ENCODE measurements around the gene SLC29A3. TPM values are rescaled to one million over a fixed set of nuclear protein-coding genes. Genes with fewer than 3 reads are reported as not detected.
A peak's percentile ranks its signal among the peaks of the same experiment; 100 is the strongest.
"Not testable (repeated sequence)": the region's sequence is repeated elsewhere in the genome, so short reads cannot be mapped to it uniquely, and the experiment has no call there.

Gene SLC29A3
- polyA plus RNA-seq: 9.0 TPM

DNA sequence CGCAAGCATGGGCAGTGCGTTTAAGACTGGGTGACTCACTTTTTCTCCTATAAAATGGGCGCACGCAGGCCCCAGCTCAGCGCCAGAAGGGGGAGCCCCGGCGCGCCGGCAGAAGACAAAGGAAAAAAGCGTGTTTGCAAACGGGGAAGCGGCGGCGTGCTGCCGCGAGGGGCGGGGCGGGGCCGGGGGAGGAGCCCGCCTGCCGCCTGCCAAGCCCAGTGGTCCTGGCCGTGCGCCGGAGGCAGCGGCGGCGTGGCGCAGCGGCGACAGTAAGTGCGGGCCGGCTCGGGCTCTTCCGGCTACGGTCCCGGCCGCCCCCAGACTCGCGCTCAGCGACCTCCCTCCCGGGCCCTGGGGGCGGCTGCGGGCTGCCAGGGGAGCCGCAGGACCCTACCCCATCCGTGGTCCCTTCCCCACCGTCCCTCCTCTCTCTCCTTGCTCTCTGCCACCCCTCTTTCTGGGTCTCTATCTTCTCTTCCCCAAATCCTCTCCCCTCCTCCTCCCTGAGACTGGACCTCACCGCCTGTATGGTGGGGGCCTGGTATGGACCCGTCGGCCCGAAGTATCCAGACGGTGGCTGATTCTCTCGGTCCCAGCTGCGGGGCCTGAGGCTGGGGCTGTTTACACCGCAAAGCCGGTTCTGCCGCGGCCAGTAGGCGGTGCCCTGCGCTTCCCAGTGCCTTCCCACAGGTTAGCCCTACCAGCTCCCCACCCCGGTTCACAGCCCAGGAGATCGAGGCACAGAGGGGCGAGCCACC is at the start of gene SLC29A3:
SLC29A3 (plus strand) TSS at position 218 of the 758 bp plus-strand sequence; CDS start at position 269, 51 bp downstream.
- H3K27me3 Mint-ChIP-seq: no peaks in the 10 kb centered on the region
- peak within 1 kb of the TSS; percentile 23 to 93 (median 64) for H3K27ac Mint-ChIP-seq
- H3K4me1 Mint-ChIP-seq: peaks cover 12 to 17% (median 15%) of the 10 kb centered on the region in 3 donors
- peak within 1 kb of the TSS; percentile 93 to 98 (median 94) for H3K4me3 Mint-ChIP-seq
- H3K36me3 Mint-ChIP-seq: peaks cover 8% of the 10 kb centered on the region
- H3K9me3 Mint-ChIP-seq: no peaks in the 10 kb centered on the region

DNA sequence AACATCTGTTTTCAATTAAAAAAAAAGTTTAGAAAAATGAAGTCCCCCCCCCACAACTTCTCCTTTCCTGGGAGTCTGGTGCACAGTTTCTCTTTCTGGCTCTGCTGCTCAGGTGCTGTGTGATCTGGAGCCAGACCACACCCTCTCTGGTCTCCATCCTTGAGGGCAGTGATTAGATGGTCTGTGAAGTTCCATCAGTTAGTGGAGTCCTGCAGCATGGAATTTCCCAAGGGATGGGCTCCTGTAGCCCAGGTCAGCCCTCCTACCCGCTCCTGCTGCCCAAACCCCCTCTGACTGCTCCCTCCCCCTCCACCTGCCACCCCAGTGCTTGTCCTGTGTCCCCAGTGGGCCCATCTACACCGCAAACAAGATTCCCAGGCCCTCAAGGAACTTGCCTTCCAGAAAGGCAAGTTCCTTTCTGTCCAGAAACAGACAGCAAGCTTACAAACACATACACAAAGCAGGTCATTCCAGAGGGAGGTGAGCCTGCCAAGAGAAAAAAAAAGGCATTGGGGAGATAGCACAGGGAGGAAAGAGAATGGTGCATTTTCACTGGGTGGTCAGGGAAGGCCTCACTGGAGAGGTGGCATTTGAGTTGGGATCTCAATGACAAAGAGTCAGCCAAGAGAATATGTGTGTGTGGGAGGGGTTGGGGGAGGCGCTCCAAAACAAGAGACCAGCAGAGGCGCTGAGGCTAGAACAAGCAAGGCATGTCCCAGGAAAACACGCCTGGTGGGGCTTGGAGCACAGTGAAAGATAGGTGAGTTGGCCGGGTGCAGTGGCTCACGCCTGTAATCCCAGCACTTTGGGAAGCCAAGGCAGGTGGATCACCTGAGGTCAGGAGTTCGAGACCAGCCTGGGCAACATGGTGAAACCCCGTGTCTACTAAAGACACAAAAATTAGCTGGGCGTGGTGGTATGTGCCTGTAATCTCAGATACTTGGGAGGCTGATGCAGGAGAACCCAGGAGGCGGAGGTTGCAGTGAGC is 49.5 kb upstream of the SLC29A3 start:
- Mint-ChIP-seq H3K4me3 (no peak overlapping the region), H3K27me3 (no peaks in the 10 kb centered on the region), H3K27ac (no peak overlapping the region), H3K36me3 (no peaks in the 10 kb centered on the region), H3K9me3 (no peaks in the 10 kb centered on the region), H3K4me1 (no peaks in the 10 kb centered on the region)

- Mint-ChIP-seq H3K9me3 (no peaks in the 10 kb centered on the region), H3K36me3 (no peaks in the 10 kb centered on the region), H3K4me3 (no peak overlapping the region), H3K4me1 (peaks cover 0 to 2% (median 0%) of the 10 kb centered on the region in 3 donors), H3K27ac (no peak overlapping the region), H3K27me3 (no peaks in the 10 kb centered on the region)
Measured at GRCh38 chr10:71270301-71271220, 48.5 kb upstream of the SLC29A3 start.

DNA sequence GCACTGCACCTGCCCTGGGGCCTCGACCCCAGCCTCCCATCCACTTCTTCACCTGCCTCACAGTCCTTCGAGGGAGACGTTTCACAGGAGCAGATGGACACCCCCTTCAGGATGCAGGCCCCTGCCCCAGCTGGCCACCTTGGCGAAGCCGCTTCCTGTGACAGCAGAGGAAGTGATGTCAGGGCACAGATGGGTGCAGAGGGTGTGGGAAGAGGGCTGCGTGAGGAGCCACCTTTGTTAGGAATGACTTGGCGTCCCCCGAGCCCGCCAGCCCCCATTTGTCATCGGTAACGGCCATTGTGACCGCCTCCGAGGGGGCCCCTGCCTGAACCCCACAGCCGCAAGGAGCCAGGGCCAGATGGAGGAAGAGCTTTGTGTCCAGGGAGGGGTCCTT is 47.4 kb upstream of the SLC29A3 start:
- Mint-ChIP-seq H3K27me3 (no peaks in the 10 kb centered on the region), H3K36me3 (no peaks in the 10 kb centered on the region), H3K4me1 (peaks cover 0 to 2% (median 0%) of the 10 kb centered on the region in 3 donors), H3K27ac (no peak overlapping the region), H3K4me3 (no peak overlapping the region), H3K9me3 (no peaks in the 10 kb centered on the region)

DNA sequence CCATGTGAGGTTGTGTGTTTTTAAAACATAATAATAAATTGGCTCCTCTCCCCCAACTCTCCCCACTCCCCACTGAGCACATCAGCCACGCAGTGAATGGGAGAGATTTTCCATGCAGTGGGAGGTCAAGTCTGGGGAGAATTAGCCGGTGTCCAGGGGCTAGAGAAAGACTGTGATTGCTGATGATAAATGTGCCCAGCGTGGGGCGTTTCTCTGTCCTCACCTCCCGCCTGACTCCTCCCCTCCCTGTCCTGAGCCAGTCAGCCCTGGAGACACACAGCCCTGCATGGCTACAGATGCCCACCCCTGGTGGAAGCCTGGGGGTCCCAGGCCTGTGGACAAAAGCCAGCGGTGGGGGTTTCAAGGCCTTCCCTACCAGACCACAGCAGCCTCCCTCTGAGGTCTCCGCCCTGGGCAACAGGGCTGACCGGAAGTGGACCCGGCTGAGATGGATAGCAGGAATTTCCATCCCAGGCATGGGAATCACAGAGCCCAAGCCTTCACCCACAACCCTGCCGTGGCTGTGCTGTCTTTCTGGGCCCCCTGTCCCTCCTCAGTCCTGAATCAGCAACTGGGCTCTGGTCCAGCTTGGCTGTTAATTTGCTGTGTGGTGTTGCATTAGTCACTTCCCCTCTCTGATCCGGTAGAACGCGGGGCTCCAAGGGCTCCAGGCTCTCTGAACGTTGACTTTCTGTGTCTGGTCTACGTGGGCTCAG is 46.8 kb upstream of the SLC29A3 start:
- no peak overlapping the region for H3K27ac Mint-ChIP-seq

DNA sequence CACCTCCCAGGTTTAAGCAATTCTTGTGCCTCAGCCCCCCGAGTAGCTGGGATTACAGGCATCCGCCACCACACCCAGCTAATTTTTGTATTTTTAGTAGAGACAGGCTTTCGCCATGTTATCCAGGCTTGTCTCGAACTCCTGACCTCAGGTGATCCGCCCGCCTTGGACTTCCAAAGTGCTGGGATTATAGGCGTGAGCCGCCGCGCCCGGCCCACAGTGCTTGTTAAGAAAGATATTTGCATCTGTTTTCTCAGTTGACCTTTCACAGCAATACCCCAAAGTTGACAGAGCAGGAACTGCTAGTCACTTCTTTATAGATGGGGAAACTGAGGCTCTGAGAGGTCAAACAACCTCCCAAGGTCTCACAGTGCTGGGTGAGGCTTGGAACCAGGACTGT is 46.1 kb upstream of the SLC29A3 start:
- H3K36me3 Mint-ChIP-seq, H3K9me3 Mint-ChIP-seq, H3K27me3 Mint-ChIP-seq, H3K27ac Mint-ChIP-seq, H3K4me3 Mint-ChIP-seq, H3K4me1 Mint-ChIP-seq: not testable (repeated sequence)

More for the DNA sequence above, 46.8 kb upstream of the SLC29A3 start:
- Mint-ChIP-seq H3K9me3 (no peaks in the 10 kb centered on the region), H3K4me1 (peaks cover 0 to 2% (median 0%) of the 10 kb centered on the region in 3 donors), H3K27me3 (no peaks in the 10 kb centered on the region), H3K4me3 (no peak overlapping the region), H3K36me3 (no peaks in the 10 kb centered on the region)

GRCh38 chr10:71273506-71273905 is 45.6 kb upstream of the SLC29A3 start:
- Mint-ChIP-seq H3K4me1 (peaks cover 0 to 2% (median 0%) of the 10 kb centered on the region in 3 donors), H3K27ac (no peak overlapping the region), H3K36me3 (no peaks in the 10 kb centered on the region), H3K4me3 (no peak overlapping the region), H3K27me3 (no peaks in the 10 kb centered on the region), H3K9me3 (no peaks in the 10 kb centered on the region)

- H3K4me1 Mint-ChIP-seq: peaks cover 0 to 2% (median 0%) of the 10 kb centered on the region in 3 donors
- no peaks in the 10 kb centered on the region for H3K36me3 Mint-ChIP-seq
- H3K4me3 Mint-ChIP-seq: no peak overlapping the region
- H3K27ac Mint-ChIP-seq: no peak overlapping the region
- no peaks in the 10 kb centered on the region for H3K9me3 Mint-ChIP-seq
- no peaks in the 10 kb centered on the region for H3K27me3 Mint-ChIP-seq
Measured at GRCh38 chr10:71274901-71275796, 43.9 kb upstream of the SLC29A3 start.

DNA sequence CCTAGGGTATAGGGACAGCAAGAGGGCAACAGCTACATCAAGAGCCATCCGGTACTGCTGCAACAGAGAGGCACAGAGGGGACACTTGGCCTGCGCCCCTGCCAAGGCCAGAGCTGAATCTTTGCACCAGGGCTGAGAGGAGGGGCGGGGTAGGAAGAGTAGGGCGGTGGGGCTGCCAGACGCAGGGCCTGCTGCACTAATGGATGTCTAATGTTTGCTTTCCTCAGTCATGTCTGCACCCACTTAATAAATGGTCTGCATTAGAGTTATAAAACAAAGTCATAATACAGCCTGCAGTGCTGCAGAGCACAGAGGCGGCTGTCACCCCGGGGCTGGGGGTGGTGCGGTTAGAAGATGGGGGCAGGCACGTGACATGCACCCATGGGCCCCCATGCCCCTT is 42.2 kb upstream of the SLC29A3 start:
- Mint-ChIP-seq H3K27ac (no peak overlapping the region), H3K27me3 (no peaks in the 10 kb centered on the region)

DNA sequence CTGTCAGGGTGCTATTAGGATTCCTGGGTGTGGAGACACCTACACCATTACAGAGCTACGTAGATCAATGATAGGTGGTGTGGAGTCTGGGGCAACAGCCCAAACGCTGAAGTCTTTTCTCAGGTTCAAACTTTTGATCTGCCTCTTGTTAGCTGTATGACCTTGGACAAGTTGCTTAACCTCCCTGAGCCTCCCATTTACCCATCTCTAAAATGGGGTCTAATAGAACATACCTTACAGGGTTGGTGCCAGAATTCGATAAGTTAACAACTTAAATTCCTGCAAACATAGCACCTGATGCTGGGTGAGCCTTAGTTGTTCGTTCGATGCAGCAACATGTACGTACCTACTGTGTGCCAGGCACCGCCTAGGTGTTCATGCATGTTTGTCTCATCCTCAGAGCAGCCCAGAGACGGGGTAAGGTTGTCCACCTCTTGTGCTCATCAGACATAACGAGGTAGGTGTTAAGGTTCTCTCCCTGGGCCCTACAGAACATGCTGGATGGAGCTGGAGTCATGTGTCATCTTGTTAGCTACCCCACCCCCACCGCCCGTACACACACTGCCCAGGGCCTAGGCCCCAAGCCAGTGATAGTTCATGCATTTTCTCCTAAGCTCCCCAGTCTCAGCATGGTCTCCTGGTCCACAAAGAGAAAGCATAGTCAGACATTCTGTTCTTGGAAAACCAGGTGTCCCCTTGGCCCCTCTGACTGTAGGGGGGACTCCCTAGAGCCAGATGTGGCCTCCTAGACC is 41.0 kb upstream of the SLC29A3 start:
- Mint-ChIP-seq H3K4me1 (peaks cover 0 to 2% (median 0%) of the 10 kb centered on the region in 3 donors), H3K27ac (no peak overlapping the region), H3K4me3 (no peak overlapping the region), H3K9me3 (no peaks in the 10 kb centered on the region), H3K27me3 (no peaks in the 10 kb centered on the region), H3K36me3 (no peaks in the 10 kb centered on the region)

More for the DNA sequence above, 42.2 kb upstream of the SLC29A3 start:
- Mint-ChIP-seq H3K36me3 (no peaks in the 10 kb centered on the region), H3K4me3 (no peak overlapping the region), H3K9me3 (no peaks in the 10 kb centered on the region), H3K4me1 (peaks cover 0 to 2% (median 0%) of the 10 kb centered on the region in 3 donors)

DNA sequence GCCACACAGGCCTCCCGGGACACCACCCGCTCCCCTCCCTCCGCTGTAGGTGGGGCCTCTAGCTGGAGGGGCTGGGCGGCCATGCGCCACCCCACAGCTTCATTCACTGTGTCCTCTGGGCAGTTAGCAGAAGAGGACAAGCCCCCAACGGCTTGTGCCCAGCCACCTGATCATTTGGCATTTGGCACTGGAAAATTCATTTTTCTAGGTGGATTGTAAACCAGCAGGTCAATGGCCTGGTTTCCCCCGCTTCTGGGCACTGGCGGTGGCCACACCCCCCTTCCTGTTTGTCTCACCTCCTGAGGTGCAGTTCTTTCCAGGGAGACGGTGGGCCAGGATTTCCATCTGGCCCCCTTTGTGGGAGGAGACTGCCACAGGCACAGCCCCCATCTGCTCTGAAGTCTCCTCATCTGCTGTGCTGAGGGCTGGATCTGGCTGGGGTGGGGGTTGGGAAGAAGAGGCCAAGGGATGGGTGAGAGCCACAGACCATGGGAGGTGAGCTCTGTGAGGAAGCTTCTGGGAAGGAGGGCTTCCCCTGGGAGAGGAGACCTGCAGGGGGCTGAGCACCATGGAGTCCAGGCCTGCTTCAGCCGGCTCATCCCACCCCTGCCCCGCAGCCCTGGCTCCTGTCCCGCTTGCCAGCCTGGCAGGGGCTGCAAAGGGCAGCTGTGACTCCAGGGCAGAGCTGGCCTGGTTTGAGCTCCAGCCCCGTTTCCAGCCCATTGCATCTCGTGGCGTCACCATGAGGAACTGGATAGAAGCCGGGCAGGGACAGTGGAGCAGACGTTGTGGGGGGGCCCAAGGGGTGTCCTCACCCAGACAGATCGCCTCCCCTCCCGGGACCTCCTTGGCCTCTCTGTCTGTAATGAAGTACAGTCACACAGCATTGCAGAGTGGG is 40.1 kb upstream of the SLC29A3 start:
- Mint-ChIP-seq H3K4me1 (peaks cover 0 to 2% (median 0%) of the 10 kb centered on the region in 3 donors), H3K4me3 (no peak overlapping the region), H3K36me3 (no peaks in the 10 kb centered on the region), H3K27ac (no peak overlapping the region), H3K27me3 (no peaks in the 10 kb centered on the region), H3K9me3 (no peaks in the 10 kb centered on the region)
